ENCODE measurements around the gene ZNF862. TPM values are rescaled to one million over a fixed set of nuclear protein-coding genes. Genes with fewer than 3 reads are reported as not detected.

ZNF862 gene
- total RNA-seq, 1 experiment from 2014 or later = 3.6 TPM

- no peak for TF ChIP-seq GTF2I (CRISPR knock-in tag; conservative IDR thresholded peaks at IDR 0.05)
- TF ChIP-seq E2F4 (CRISPR knock-in tag; IDR thresholded peaks at IDR 0.05; ENCODE audit: borderline replicate concordance, low read depth) = no peak
- TF ChIP-seq TEAD4 (CRISPR knock-in tag; IDR thresholded peaks at IDR 0.05) = no peak
- POLR2A ChIA-PET = no interaction called here
- no peaks in the 10 kb centered on the region for H3K36me3 Mint-ChIP-seq
- DNase-seq (ENCODE audit: low spot score) (no peak), ATAC-seq (no peak)
- H3K27me3 Mint-ChIP-seq (ENCODE audit: low read depth) = no peaks in the 10 kb centered on the region
- no peaks in the 10 kb centered on the region for H3K4me1 Mint-ChIP-seq
- CTCF ChIA-PET = no interaction called here
- no peak overlapping the region; the same call in 1 of the 2 replicates for H3K27ac Mint-ChIP-seq
- H3K4me3 Mint-ChIP-seq = no peak overlapping the region
- no peaks in the 10 kb centered on the region for H3K9me3 Mint-ChIP-seq
These were observed 28.1 kb downstream of the ZNF862 start for GRCh38 chr7:149866139-149866778.

- H3K9me3 Mint-ChIP-seq = no peaks in the 10 kb centered on the region
- 0 out of 2 replicates have a peak, but pooled peaks cover 3% of the 10 kb centered on the region for H3K4me1 Mint-ChIP-seq
- no peaks in the 10 kb centered on the region for H3K36me3 Mint-ChIP-seq
- no peak for ATAC-seq
- no peak for TF ChIP-seq OVOL2 (CRISPR knock-in tag; IDR thresholded peaks at IDR 0.05; ENCODE audit: borderline replicate concordance)
- no peak for TF ChIP-seq IRF2 (CRISPR knock-in tag; IDR thresholded peaks at IDR 0.05; ENCODE audit: borderline replicate concordance, low read depth)
- no peak for TF ChIP-seq ZNF121 (CRISPR knock-in tag; IDR thresholded peaks at IDR 0.05)
- TF ChIP-seq USF2 (CRISPR knock-in tag; IDR thresholded peaks at IDR 0.05) = no peak
- TF ChIP-seq ZNF317 (CRISPR knock-in tag; IDR thresholded peaks at IDR 0.05; ENCODE audit: borderline replicate concordance, low read depth) = no peak
- TF ChIP-seq MYBL2 (CRISPR knock-in tag; IDR thresholded peaks at IDR 0.05) = no peak
- H3K27ac Mint-ChIP-seq = no peak overlapping the region
- no peaks in the 10 kb centered on the region; the same call in 1 of the 2 replicates for H3K27me3 Mint-ChIP-seq (ENCODE audit: low read depth)
- DNase-seq (ENCODE audit: low spot score) = no peak
- CTCF ChIA-PET = interaction anchor here (1.0 to 1.2 kb wide), 2 partner anchors 17 to 68 kb away, joined by 3 to 6 read pairs; no protein-coding TSS in a partner anchor
- no peak overlapping the region for H3K4me3 Mint-ChIP-seq
- POLR2A ChIA-PET = no interaction called here
These were observed 28.7 kb downstream of the ZNF862 start for GRCh38 chr7:149866779-149867447.

GRCh38 chr7:149867762-149868622 is 29.8 kb downstream of the ZNF862 start:
- CTCF ChIA-PET = interaction anchor here (0.7 to 1.2 kb wide), 3 partner anchors 18 to 69 kb away, joined by 3 to 6 read pairs (median 3); no protein-coding TSS in a partner anchor
- POLR2A ChIA-PET = no interaction called here
- ATAC-seq = no peak
- peaks cover 7% of the 10 kb centered on the region for H3K27me3 Mint-ChIP-seq (ENCODE audit: low read depth)
- H3K27ac Mint-ChIP-seq = no peak overlapping the region
- peaks cover 11% of the 10 kb centered on the region for H3K4me1 Mint-ChIP-seq
- TF ChIP-seq GTF2I (CRISPR knock-in tag; conservative IDR thresholded peaks at IDR 0.05) = no peak
- no peak for TF ChIP-seq TCF7 (CRISPR knock-in tag; IDR thresholded peaks at IDR 0.05; ENCODE audit: low read depth)
- no peak for TF ChIP-seq PRRX2 (CRISPR knock-in tag; IDR thresholded peaks at IDR 0.05)
- TF ChIP-seq NR2C2 (CRISPR knock-in tag; IDR thresholded peaks at IDR 0.05) = no peak
- TF ChIP-seq MXD4 (CRISPR knock-in tag; IDR thresholded peaks at IDR 0.05; ENCODE audit: borderline replicate concordance) = no peak
- no peak for TF ChIP-seq ERG (CRISPR knock-in tag; IDR thresholded peaks at IDR 0.05)
- no peak for TF ChIP-seq ZNF512 (CRISPR knock-in tag; IDR thresholded peaks at IDR 0.05; ENCODE audit: borderline replicate concordance)
- no peak for TF ChIP-seq ZSCAN18 (CRISPR knock-in tag; IDR thresholded peaks at IDR 0.05)
- DNase-seq (ENCODE audit: low spot score) = no peak
- H3K4me3 Mint-ChIP-seq = no peak overlapping the region
- no peaks in the 10 kb centered on the region for H3K9me3 Mint-ChIP-seq
- no peaks in the 10 kb centered on the region for H3K36me3 Mint-ChIP-seq
